Femur (tissue), 1 donor: ENCODE measurements around the gene XPA.
A peak's percentile ranks its signal among the peaks of the same experiment; 100 is the strongest.
"Not testable (repeated sequence)": the region's sequence is repeated elsewhere in the genome, so short reads cannot be mapped to it uniquely, and the experiment has no call there.

ENCODE experiments used
- DNase-seq: peaks from one replicate; pipeline ENCODE4 v3.0.0-alpha.2; 2017

Gene XPA

GRCh38 chr9:97696803-97697601 is at the start of gene XPA:
TSS of gene XPA (minus strand) at chr9:97697340. CDS start at chr9:97697292, 48 bp downstream.
- DNase-seq, result peak; percentile 98

DNA sequence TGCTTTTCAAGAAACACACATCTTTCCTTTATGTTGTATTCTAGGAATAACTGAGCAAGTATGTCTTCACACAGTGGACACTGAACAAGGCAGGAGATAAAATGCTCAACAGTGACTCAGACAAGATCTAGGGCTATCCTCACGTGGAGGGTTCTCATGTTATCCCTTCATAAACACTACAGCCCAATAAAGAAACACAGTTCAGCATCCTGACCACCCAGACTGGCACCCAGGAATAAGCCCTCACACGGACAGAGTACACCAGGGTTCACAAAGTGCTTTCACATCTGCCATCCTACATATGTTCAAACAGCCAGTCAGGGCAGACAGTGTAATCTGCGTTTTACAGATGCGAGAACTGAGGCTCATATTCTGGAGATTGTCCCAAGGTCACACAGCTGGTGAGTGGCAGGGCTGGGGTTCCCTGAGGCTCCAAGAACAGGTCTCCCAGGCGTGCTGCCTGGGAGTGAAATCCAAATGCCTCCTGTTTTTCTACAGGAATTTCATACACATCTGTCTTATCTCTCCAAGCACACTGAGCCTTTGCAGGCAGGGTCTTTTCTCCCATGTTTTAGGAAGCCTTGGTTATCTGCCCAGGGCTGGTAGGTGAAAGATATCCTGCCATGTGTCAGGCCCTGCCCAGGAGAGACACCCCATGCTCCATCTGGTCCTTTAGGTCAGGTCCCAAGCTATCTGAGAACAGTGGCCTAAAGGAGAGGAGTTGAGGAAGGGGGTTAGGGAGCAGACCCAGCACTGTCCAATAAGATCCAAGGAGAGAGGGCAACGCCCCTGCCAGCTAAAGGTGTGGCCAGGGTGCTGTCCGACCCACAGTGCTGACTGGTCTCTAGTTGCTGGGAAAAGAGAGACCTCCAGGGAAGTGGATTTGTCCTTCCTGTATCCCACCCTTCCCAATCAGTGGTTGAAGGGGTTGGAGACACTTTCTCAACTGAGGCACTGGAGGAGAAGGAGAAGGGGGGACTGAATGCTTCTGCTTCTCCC is 47.9 kb upstream of the XPA start:
- DNase-seq, result no peak

GRCh38 chr9:97744025-97744424 is 46.9 kb upstream of the XPA start:
- DNase-seq, result not testable (repeated sequence)

- DNase-seq, result no peak
Measured at GRCh38 chr9:97742545-97742944, 45.4 kb upstream of the XPA start.

- no peak for DNase-seq
Measured at GRCh38 chr9:97741947-97742346, 44.8 kb upstream of the XPA start.

DNA sequence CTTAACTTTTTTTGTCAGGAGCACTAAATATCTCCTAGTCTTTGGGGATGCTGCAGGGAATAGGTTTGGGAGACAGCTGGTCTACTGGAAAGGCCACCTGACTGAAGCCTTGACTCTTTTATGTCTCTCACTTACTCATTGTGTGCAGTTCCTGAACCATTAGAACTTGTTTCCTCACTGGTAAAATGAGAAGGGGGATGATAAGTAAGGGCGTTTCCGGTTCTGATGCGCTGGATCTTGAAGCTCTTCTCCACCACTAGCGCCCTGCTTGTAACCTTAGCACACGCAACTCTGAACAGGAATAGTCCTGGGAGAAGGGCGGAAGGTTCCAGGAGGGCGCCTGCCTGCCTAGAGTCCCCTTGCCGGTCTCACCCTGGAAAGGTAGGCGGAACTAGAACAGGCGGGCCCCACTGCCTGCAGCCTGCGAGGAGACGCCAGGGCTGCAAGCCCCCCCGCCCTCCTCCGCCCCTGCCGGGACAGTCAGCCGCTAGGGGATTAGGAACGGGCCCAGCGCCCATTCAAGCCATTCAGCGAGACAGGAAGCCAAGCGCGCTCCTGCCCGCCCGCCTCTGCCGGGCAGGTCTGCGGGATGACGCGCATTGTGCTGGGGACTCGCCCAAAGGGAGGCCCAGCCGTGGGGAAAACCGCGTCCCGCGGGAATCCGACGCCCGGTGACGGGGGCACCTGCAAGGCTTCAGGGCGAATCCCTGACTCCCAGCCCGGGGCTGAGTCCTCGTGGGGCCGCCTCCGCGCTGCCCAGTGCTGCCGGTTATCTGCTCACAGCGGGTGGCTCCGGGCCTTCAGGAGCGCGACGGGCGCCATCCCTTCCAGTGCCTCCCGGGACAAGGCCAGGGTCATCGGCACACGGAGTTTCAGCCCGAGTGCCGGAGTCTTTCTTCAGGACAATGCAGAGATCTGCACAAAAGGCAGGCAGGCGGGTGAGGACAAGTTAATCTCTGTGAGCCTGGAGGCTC is 44.0 kb upstream of the XPA start:
- DNase-seq, result peak; percentile 53

DNA sequence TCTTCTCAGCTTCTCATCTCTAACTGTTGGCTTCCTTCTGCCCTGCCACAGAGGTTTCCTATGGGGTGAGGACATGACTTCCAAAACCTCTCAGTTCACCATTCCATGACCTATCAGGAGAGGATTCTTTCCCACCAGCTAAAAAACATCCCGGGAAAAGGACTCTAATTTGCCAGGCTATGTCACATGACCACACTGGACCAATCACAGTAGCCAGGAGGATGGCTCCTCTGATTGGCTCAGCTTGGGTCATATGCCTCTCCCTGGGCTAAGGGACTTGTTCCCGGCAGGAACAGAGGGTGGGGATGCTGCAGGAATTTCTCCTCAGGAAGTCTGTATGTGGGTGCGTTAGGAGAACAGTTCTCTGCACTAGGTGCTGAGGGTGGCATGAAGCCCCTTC is 40.3 kb upstream of the XPA start:
- no peak for DNase-seq

DNA sequence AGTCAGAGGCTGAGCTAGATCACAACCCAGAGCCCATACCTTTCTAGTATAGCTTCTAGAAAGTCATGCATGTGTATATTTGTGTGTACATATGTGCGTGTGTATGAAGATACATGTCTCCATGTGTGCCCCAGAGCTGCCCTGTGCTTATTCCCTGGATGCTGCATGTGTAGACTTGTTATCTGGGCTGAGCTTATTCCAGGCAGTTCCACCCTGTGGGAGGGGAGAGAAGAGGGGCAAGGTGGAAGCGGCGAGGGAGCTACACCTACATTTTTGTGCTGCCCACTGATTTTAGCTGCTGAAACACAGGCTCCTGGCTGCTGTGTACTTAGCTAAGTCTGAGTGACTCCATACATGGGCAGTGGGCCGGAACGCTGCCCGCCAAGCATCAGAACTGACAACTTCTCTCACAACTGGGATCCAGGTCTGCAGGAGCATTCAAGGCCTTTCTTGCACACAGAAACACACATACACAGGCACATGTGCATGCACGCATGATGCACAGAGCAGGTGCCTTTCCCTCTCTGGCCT is 38.0 kb upstream of the XPA start:
- no peak for DNase-seq

DNA sequence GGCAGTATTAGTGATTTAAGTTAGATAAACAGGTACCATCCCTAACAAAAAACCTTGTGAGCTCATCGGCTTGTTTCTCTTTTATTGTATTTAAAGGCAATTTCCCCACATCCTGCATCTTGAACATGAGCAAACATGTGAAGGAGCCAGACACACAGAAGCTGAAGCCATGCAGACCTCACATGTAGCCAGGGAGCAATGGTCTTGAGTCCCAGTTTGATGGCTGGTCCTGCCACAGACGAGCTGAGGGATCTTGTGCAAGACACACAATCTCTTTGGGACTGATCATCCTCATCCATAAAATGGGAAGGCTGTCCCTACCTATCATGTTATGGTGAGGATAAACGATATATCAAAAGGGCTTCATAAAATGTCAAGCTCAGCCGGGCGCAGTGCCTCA is 29.6 kb upstream of the XPA start:
- DNase-seq, result no peak

GRCh38 chr9:97723819-97724218 is 26.7 kb upstream of the XPA start:
- no peak for DNase-seq

DNA sequence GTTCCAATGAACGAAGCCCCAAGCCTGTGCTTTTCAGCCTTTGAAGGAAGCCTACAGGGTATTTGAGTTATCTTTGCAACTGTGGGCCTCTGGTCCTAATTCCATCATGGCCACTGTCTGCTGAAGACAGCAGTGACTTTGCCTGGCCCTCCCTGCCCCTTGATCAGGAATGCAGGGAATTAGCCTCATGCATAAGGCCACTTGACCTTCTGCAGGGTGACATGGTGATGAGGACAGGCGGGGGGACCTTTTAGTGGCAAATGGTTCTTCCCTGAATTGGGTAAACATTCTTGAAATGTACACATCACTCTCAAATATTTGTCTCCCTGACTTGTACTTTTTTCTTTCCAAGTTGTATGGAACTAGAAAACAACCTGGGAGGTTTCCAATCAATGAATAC is 25.2 kb upstream of the XPA start:
- DNase-seq, result no peak

GRCh38 chr9:97721396-97721795 is 24.3 kb upstream of the XPA start:
- no peak for DNase-seq

- no peak for DNase-seq
Measured at GRCh38 chr9:97717866-97718265, 20.7 kb upstream of the XPA start.

- no peak for DNase-seq
Measured at GRCh38 chr9:97714435-97714834, 17.3 kb upstream of the XPA start.

DNA sequence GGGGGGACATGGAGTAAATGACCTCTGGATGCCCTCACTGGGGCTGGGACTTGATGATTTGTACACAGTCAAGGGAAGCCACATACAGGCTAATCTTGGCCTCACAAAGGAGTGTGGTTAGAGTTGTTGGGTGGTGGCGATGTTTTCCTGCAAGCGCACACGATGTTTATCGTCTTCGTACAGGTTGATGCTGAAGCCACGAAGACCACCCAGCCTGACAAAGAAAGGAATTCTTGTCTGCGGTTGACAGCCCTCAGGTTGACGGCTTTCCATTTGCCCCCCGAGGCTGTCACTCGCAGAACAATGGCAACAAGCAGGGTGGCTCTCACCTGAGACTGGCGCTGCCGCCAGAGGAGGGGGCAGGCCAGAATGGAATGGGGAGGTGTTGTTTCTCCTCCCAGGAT is 14.1 kb upstream of the XPA start:
- no peak for DNase-seq

GRCh38 chr9:97710356-97711222 is 13.4 kb upstream of the XPA start:
- peak; percentile 53 for DNase-seq

GRCh38 chr9:97706246-97706645 is 9.1 kb upstream of the XPA start:
- no peak for DNase-seq

DNA sequence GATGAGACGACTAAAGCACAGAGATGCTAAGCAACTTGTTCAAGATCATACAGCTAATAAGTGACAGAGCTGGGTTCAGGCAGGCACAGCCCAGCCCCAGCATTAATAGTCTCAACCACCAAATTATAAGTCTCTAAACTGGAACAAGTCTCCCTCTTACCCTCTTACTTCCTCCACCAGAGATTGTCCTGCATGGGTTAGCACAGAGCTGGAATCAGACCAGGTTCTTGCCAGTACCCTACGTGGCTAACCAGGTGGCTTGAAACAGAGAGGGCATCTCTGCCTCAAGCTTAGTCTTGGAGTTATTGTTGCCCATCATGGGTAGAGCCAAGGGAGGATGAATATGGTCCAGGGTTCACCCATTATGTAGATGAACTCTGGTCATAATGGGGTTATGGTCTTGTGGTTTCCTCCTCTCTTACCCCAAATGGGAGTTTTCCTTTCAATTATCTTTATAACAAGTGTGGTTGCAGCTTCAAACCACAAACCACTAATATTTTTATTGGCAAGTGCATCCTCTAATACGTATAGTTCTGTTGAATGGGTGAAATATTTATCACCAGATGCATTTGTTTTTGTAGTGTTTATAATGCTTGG is 8.3 kb upstream of the XPA start:
- DNase-seq, result no peak

DNA sequence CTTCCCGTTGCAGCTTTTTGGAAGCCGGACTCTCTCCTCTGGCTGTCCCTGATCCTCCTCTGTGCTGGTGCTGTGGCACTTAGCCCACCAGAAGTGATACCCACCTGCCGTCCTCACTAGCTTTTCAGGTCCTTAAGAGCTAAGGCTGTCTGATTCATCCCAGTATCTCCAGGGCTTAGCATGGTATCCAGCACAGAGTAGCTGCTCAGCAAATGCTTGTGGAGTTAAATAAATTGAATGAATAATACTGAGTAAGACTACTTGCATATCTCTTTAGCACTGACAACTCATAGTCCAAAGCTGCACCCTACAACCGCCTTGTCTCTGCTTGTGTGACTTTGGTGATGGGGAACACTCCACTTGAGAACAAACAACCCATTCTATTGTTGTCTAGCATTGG is 7.7 kb upstream of the XPA start:
- DNase-seq, result no peak

DNA sequence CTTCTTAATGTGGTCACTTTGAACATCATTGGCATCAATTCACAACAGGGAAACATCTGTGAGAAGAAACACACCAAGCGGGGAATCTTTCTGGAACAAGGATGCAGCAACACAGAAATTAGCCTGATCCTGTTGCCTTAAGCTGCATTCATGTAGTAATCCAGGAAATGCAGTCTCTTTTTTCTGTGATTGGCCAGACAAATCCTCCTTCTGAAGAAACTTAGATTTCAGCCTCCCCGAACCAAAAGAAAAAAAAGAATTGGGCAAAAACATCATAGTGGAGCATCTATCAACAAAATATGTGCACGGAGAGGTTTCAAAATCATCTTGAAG is 7.2 kb upstream of the XPA start:
- no peak for DNase-seq
